ENCODE measurements around the gene DPAGT1.

Gene DPAGT1

DNA sequence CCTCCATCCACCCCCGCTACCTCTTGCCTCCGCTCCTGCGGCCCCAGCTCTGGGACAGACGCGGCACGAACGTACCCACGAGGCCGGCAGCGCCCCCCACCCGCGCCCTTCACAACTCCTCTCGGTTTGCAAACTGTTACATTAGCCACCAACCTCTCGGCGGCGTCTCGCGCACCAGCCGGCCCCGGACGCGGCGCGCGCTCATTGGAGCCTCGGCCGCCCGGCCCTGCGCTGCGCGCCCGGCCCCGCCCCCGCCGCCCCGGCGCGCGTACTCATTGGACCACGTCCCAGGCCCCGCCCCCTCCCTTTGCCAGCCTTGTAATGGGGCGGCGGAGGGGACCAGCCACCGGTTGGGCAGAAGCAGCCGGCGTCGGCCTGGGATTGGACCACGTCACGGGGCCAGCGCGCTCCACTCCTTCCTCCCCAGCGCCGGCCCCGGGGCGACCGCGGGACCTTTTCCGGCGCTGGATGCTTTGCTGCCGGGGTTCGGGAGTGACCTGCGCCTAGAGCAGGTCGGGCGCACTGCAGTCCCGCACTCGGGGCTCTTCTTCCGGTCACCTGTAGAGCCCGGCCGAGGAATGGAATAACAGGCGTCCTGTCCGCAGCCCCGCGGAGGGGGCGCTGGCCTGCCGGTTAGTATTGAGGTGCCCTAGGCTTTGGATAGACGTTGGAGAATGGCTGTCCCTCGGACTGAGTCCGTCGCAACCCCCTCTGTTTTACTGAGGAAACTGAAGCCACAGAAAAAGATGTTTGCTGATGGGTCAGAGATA, 44.5 kb downstream of the DPAGT1 start, which contains the start of gene HYOU1:
HYOU1 (minus strand) TSS at position 206 of the 770 bp plus-strand sequence. CDS start 1,045 bp downstream, outside the sequence.
- DNase-seq, result peak; percentile 97

DNA sequence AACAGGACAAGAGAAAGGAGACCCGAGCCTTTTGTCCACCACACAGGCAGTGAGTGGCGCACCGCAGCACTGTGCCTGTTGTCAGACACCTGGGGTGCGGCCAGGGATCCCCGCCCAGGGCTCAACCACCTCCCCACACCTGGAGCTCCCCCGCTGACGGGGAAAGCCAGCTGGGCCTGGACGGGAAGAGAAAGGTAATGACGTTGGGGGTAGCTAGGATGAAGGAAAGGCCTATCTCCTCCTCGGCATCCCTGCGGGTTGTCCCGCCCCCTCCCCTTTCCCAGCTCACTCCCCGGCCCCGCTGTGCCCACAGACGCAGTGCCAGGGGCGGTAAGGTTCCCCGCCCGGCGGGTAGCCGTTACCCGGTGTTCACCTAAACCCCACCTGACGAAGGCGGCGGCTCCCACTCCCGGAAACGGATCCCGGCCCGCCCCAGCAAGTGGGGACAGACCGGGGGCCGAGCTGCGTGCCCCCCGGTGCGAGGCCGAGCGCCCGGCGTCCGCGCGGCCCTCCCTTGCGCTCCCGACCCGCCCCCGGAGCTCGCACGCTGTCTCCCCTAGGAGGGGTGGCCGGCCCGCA, 45.1 kb downstream of the DPAGT1 start:
- DNase-seq, result peak; percentile 49

DNA sequence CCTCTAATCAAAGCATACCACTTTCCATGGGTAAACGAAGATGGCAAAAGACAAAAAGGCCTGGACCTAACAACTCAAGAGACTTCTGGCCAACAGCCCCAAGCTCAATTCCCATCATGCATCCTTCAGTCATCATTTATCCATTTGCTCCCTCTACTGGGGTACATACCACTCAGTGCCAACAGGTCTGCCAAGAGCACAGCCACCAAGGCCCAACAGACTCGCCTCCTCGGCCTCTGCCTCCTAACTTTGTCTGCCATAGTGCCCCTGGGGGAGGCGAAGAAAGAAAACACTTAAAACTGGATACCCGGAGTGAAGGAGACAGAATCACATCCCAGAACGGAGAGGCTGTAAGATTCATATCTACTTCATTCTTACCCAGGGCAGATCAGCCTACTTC, 45.8 kb downstream of the DPAGT1 start:
- DNase-seq, result no peak

DNA sequence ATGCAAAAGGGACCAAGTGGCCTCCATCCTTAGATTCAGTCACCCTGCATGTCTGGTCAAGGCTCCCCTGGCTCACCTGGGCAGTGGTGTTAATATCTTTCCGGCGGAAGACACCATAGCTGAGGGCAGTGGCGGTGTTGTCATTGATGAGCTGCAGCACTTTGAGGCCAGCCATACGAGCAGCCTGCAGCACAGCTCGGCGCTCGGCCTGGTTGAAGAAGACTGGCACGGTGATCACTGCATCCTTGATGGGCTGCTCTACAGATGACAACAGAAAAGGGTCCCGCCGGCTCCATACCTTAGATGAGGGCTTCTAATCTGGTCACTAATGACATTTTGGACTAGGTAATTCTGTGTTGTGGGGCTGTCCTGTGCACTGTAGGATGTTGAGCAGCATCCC, 47.2 kb downstream of the DPAGT1 start:
- DNase-seq, result no peak

DNA sequence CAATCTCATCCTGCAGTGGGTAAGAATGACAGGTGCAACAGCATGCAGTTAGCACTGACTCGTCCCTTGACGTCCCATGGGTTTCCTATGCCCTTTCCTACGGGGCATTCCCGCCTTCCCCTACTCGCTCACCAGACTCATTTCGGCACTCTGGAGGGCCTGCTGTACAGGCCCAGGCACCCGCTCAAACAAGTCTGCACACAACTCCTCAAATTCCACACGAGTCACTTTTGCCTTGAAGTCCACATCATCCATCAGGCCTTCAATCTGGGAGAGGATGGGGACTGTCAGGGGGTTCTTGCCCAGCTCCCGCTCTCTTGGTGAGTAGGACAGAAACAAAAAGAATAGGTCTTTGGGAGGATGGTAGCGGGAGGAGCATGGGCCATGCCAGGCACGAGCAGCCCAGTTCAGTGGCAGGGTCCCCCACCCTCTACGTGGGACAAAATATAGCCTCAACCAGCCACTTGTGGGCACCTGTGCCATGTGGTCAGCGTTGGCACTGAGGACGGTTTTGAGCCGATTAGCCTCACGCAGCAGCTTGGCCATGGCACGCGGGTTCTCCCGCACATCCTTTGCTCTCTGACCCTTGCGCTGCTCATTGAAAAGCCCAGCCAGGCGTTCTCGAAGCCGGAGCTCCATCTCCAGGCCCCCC, 49.4 kb downstream of the DPAGT1 start:
- DNase-seq, result no peak

DNA sequence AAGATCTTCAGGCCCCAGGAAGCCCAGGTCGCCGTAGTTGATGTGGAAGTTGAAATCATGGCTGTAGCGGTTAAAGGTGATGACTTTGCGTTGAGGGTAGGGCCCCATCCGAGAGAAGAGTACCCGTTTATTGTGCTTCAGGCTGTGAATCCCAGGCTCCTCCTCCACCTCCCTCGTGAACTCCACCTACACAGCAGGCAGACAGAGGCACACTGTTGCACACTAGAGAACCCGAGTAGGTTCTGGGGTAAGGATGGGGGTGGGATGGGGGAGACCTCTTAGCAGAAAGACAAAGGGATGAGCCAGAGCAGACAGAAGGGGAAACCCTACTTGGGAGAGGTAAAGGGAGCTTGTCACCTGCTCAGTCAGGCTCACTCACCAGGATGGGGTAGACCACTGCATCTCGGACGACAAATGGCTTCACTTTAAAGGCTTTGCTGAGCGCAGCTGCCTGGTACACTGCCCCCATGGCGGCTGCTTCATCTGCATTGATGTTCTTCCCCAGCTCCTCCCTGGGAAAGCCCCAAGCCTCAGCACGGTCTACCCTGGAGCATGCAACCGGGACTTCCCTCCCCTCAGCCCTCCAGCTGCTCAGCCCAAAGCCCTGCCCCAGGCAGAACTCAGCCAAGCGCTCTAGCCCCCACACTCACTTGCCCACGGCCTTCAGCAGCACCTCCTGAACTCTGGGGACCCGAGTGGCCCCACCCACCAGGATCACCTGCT, 50.1 kb downstream of the DPAGT1 start:
- peak; percentile 20 for DNase-seq

DNA sequence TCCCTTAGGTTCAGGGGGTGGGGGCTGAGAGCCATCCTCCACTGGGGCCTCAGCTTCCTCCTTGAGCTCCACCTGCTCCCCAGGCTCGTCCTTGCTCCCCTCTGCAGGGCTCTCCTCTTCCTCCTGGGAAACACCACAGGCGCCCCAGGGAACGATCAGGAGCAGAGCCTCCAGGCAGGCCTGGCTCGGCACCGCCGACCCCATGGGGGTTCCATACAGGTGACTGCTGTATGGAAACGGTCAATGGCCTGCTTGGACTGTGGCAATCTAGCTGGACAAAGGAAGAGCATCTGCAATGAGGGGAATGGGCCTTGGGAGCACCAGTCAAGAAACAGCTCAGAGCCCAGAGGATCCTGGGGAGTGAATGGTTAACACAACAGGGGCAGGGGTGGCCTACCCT, 52.6 kb downstream of the DPAGT1 start:
- DNase-seq, result no peak

DNA sequence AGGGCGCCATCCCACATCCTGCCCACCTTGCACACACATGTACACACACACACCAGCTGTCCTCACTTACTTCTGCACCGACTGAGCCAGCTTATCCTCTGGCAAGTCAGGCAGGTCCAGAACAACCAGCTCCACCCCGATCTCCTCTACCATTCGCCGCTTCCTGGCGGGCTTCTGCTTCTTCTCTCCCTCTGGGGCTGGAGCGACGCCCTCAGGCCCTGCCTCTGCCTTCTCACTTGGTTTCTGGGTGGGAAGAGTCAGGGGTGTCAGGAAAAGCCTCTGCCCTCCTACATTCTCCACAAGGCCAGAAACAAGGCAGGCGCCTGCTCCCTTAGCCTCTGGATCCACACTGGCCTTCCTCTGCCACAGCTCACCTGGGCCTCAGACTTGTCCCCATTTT, 53.0 kb downstream of the DPAGT1 start:
- no peak for DNase-seq

DNA sequence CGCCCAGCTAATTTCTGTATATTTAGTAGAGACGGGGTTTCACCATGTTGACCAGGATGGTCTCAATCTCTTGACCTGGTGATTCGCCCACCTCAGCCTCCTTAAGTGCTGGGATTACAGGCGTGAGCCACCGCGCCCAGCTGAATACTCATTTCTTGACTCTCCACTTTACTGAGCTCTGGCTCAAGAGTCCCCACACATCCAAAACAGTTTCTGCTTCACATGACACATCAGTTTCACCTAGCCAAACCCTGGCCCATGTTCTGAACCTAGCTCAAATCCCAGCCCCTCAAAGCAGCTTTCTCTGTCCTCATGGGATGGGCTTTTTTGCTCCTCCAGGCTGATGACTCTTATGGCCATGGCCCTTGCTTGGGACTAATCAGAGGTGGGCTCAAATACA, 54.4 kb downstream of the DPAGT1 start:
- DNase-seq, result no peak

All from CD4-positive, alpha-beta T cell treated with Interferon gamma for 1 hour (primary cell).